NCI-H1436 (cell line): ENCODE results near the gene MTMR6.
"Not testable (repeated sequence)": the region's sequence is repeated elsewhere in the genome, so short reads cannot be mapped to it uniquely, and the experiment has no call there.

Experiments used
- DNase-seq: peaks from one replicate; lab custom pipeline; 2025; lab: John Stamatoyannopoulos, UW

MTMR6 gene

DNA sequence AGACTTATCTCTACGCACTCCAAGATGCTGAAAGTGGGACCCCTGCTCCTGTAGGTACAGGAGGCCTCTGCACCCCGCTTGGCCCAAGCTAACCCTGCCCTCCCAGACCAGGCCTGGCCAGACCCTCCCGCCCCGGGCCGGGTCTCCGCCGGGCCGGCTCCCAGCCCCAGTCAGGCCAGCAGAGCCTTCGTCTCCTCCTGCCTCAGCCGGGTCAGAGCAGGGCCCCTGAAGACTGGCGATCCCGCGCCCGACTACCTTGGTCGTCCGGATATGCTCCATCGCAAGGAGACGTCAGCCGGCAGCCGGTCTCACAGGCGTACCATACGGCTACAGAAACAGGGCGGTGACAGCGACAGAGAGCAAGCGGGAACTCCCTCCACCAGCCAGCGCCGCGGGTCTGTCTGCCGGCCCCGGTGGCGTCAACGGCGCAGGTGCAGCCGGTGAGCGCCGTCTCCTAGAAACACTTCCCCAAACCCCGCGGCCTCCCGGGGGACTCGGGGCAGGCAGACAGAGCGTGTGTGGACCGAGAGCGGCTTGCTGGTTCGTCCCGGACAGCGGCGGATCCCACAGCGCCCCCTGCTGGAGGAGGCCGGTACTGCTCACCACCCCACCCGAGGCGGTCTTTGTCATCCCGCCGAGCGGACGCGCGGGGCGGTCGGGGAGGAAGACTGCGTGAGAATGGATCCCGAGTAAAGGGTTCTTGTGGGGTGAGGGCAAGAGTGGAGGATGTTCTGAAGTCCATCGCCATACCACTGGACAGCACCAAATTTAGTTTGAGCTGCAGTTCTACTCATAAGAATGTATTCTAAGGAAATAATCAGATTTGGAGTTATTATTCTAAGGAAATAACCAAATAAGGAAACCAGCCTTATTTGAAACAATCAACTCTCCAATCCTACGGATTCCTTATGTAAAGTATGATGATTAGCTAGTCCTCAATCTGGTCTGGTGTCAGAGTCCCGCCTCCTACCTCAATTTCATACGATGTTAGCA, at the start of gene MTMR6:
TSS of gene MTMR6 (minus strand) at position 520 of the 993 bp plus-strand sequence. CDS start at position 279, 241 bp downstream.
- peak; percentile 84 for DNase-seq

- no peak for DNase-seq
These were observed 48.6 kb upstream of the MTMR6 start for GRCh38 chr13:25335856-25336255.

DNA sequence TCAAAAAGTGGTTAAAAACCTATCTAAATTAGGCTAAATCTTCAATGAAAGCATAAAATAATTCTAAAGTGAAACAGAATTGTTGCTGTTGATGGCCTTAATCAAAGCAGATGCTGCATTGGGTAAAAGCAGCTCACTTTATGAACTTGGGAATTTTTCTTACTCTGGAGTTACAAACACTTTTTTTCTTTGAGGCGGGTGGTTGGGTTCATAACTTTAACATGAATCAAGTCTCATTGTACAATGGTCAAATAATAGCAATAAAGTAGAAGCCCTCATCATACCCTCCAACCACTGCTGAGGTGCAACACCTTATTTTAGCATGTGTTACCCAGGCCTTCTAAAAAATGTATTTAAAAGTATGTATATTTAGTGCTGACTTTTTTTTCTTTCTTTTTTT, 43.3 kb upstream of the MTMR6 start:
- no peak for DNase-seq

- DNase-seq = no peak
These were observed 42.4 kb upstream of the MTMR6 start for GRCh38 chr13:25329706-25330105.

DNA sequence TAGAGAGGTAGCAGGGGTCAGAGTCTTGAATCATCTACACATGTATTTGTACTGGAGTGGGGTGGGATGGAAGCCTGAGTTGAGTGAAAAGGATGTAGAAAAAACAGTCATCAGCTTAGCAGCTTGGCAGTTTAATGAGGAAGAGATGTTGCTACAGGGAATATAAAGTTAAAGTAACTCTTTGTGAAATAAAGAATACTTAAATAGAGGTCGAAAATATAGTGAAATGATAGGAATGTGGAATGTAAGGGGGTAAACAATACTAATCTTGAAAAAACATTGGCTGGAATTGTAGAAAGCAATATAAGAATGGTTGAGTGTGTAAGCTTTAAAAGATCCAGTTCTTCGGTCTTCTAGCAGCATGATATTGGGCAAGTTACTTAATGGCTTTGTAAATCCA, 36.8 kb upstream of the MTMR6 start:
- DNase-seq = no peak

DNA sequence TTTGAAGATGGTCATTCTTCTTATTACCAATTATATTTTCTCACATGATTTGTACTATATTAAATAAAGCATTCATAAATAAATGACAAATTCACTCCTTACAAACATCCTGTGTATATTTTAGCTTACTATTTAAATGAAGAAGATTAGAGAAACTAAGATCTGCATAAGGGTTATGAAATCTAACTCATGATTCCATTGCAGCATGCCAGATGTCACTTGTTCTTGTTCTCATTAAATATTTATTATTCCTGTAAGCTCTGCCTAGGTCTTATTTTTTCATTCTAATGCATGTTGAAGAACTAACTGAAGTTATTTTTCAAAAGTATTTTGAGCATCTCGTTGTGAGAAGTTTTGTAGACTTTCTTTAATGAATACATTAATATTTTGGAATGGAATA, 32.5 kb upstream of the MTMR6 start:
- no peak for DNase-seq

DNA sequence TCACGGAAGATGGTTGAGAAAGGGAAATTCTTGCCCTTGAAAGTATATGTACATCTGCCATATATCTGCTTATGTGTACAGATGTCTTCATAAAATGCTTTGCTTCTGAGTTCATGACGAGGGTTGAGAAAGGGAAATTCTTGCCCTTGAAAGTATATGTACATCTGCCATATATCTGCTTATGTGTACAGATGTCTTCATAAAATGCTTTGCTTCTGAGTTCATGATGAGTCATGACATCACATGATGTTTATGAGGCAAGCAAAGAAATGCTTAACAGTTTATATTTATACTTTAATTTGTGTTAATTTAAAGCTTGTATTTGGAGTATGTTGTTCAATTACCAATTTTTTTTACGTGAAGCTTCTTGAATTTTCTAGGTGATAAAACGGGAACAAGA, 31.7 kb upstream of the MTMR6 start:
- DNase-seq = not testable (repeated sequence)

GRCh38 chr13:25310891-25311290, 23.6 kb upstream of the MTMR6 start:
- no peak for DNase-seq

- DNase-seq = no peak
These were observed 19.6 kb upstream of the MTMR6 start for GRCh38 chr13:25306671-25307464.

DNA sequence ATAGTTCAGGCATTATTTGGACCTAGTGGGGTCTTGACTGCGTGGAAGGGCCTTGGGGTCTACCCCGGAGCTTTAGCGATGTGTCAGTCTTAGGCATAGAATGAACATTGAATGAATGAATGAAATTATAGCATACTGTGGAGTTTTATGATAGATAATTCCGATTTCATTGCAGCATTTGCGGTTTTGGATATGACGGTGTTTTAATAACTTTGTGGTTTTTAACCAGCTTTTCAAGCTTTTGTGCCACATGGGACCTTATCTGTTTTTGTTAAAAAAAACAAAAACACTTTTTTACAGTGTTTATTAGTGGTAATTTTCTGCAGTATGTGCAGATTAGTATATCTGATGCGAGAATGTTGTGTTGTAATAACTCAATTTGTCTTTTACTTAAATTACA, 14.8 kb upstream of the MTMR6 start:
- DNase-seq = no peak

- DNase-seq = peak; percentile 72
These were observed 14.2 kb upstream of the MTMR6 start, which contains the start of gene NUP58 for GRCh38 chr13:25301347-25302113. NUP58 (plus strand) TSS chr13:25301625; CDS start chr13:25301774, 149 bp downstream.

DNA sequence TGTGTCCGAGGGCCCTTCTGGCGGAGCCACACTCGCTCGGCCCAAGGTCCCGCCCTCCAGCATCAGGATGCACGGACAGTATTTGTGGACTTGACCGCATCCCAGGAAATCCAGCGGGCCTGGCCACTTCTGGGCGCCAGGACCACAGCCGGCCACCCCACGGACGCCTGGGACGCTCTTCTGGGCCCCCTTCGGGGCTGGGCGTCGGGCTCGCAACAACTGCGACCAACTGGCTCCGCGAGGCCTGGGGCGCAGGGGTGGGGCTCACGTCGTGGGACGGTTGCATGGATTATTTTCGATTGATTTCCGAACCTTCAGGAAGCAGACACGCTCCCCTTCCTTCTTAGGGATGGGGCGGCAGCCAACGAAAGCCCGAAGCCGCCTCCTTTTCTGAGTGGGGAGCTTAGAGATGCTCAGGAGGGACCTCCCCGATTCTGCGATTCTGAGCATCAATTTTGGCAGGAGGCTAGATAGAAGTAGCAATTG, 13.6 kb upstream of the MTMR6 start:
- no peak for DNase-seq

DNA sequence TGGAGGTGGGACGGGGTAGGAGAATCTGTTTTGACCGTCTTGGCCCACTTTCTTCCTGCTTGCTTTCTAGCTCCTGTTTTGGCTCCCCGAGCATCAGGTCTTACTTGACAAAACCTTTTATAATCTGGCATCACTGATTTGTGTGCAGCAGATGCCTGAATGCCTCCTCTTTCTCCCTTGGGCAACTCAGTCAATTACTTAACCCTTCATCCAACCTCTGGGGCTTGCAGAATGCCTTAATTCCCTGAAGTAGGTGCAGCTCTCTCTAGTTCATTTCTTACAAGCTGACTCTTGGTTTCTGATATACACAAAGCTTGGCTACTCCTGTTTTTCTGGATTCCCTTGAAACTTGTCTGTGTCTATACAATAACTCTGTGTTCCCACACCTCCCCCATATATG, 8.4 kb upstream of the MTMR6 start:
- DNase-seq = no peak

GRCh38 chr13:25295228-25295627, 7.9 kb upstream of the MTMR6 start:
- no peak for DNase-seq

- peak; percentile 17 for DNase-seq
These were observed 5.0 kb upstream of the MTMR6 start for GRCh38 chr13:25292301-25292700.

DNA sequence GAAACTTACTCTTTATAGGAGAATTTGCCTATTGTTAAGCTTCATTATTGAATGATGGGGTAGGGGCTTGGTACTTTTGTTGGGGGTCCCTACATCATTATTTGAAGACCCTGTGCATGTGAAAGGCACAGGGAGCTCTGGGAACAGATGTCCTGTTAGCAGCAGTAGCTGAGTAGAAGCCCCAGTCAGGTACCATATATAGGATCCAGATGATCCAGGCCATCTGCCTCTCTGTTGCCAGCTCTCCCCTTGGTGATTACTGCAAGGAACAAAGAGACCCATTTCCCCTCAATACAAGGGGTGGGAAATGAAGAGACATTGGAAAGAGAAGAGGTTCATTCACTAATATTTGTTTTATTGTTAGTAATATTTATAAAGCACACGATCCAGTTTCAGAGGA, 4.4 kb upstream of the MTMR6 start:
- DNase-seq = no peak

DNA sequence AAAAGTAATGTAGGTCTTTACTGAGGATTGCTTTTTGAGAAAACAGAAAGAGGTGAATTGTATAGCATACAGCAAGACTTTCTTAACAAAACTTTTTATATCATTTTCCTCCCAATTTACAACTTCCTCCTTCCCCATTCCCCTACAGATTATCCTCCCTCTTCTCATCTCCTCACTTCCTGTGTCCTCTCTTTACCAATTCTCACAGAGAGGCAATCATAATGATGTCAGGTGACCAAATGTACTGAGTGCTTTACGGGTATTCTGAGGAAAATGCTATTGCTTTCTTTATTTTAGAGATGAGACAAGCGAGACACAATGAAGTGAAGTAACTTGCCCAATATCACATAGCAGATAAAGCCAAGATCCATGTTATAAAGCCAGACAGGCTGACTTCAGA, 1.7 kb upstream of the MTMR6 start:
- DNase-seq = no peak

- DNase-seq = no peak
These were observed 850 bp downstream of the MTMR6 start for GRCh38 chr13:25286308-25286968.

DNA sequence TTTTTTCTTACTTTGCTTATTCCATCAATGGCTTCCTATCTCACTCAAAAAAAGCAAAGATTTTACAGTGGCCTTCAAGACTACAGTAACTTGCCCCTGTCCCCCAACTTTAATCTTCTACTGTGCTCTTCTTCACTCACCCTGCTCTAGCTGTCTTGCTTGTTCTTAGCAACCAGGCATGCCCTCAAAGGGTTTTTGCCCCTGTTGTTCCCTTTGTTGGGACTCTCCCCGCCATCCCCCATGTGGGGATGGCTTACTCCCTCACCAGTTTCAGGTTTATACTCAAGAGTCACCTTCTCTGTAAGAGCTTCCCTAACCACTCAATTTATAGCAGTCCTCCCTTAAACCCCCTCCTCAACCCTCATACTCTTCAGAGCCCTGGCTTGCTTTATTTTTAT, 5.4 kb downstream of the MTMR6 start:
- DNase-seq = no peak

GRCh38 chr13:25281193-25281934, 5.9 kb downstream of the MTMR6 start:
- DNase-seq = no peak

GRCh38 chr13:25280396-25280795, 6.9 kb downstream of the MTMR6 start:
- no peak for DNase-seq
